H1 (cell line): Measurements from ENCODE around the gene EEPD1. TPM values are rescaled to one million over a fixed set of nuclear protein-coding genes. Genes with fewer than 3 reads are reported as not detected.

Experiments used
- CEBPB ChIP-seq: IDR thresholded peaks from 2 replicates; pipeline ENCODE4 v1.6.1; 2012; ENCODE audit warnings: low read depth, low read length
- CHD7 ChIP-seq: fragments of 300-600 bp; sonication (generic); IDR thresholded peaks from 2 replicates; pipeline ENCODE4 v1.7.1; 2012; ENCODE audit warnings: low read length, moderate library complexity, mild to moderate bottlenecking, inconsistent platforms; ENCODE audit not compliant: insufficient replicate concordance
- PHF8 ChIP-seq: fragments of 200-600 bp; sonication (generic); conservative IDR thresholded peaks from 2 replicates; pipeline ENCODE4 v1.7.1; 2012; ENCODE audit warnings: low read depth, mild to moderate bottlenecking, inconsistent platforms, low read length, moderate library complexity
- polyA plus RNA-seq, 7 experiments: library from polyadenylated mRNA; depleted of rRNA in 3 of 7; stranded (reverse) in 5 of 7; unstranded in 2 of 7; fragments of >200 nt in 5 of 7; fragments of 200-250 nt in 2 of 7; gene quantifications; 1 replicate in 5 of 7; 2 replicates in 1 of 7; 4 replicates in 1 of 7; pipeline versions ENCODE4 v1.2.1 to v1.2.3, GENCODE V29; 2011 to 2013; ENCODE audit warnings: missing spikeins in 2 of 7, mixed read lengths in 2 of 7
- total RNA-seq: library from RNA; stranded (reverse); fragmentation: NEBNext Ultra II Directional; extraction: Animal tissue kit (Norgen Biotek cat#: 25700); gene quantifications from 2 replicates; pipeline ENCODE4 v1.2.1, GENCODE V29; 2021

The EEPD1 gene
- total and polyA plus RNA-seq, 2 of the 8 experiments (the other 6 are each of a cell fraction or from before 2014, with no cell fraction given) = 3.1 to 7.8 TPM

- no peak for TF ChIP-seq CHD7
- TF ChIP-seq PHF8 = no peak
- no peak for TF ChIP-seq CEBPB
Measured at GRCh38 chr7:36260481-36260880, 107.4 kb downstream of the EEPD1 start (continued).
